Neural progenitor cell (in vitro differentiated cells): Measurements from ENCODE around the gene MYLK2.

Source experiments
- EZH2 ChIP-seq: fragments of 200-600 bp; sonication (generic); IDR thresholded peaks from 2 replicates; pipeline ENCODE4 v1.6.1; 2017; ENCODE audit warnings: antibody characterized with exemption, mild to moderate bottlenecking, moderate library complexity
- EZH2phosphoT487 ChIP-seq: fragments of 200-600 bp; sonication (generic); IDR thresholded peaks from 2 replicates; pipeline ENCODE4 v1.6.1; 2017; ENCODE audit warnings: antibody characterized with exemption
- TF ChIP-seq, protein P1 (sequence below): fragments of 200-600 bp; sonication (generic); IDR thresholded peaks from 2 replicates; pipeline ENCODE4 v1.5.1; 2017; ENCODE audit warnings: antibody characterized with exemption, mild to moderate bottlenecking

DNA sequence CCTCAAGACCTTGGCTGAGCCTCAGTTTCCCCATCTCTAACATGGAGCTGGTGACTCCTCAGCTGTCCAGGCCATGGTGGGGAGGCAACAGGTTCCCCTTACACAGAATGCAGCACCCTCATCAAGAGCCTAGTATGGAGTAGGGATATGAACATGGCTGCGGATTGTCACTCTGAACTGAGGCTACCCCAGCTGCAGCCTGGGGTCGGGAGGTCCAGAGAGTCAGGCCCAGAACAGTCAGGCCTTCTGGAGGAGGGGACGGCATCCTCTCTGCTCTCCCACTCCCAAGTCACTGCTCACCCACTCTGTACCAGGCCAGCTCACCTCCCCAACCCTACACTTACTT lies 27.6 kb downstream of the MYLK2 start:
- TF ChIP-seq, protein P1, sequence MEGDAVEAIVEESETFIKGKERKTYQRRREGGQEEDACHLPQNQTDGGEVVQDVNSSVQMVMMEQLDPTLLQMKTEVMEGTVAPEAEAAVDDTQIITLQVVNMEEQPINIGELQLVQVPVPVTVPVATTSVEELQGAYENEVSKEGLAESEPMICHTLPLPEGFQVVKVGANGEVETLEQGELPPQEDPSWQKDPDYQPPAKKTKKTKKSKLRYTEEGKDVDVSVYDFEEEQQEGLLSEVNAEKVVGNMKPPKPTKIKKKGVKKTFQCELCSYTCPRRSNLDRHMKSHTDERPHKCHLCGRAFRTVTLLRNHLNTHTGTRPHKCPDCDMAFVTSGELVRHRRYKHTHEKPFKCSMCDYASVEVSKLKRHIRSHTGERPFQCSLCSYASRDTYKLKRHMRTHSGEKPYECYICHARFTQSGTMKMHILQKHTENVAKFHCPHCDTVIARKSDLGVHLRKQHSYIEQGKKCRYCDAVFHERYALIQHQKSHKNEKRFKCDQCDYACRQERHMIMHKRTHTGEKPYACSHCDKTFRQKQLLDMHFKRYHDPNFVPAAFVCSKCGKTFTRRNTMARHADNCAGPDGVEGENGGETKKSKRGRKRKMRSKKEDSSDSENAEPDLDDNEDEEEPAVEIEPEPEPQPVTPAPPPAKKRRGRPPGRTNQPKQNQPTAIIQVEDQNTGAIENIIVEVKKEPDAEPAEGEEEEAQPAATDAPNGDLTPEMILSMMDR, result no peak
- no peak for TF ChIP-seq EZH2phosphoT487
- TF ChIP-seq EZH2, result no peak
